Thyroid gland (tissue), 4 donors: ENCODE data around the gene GGT5. TPM values are rescaled to one million over a fixed set of nuclear protein-coding genes. Genes with fewer than 3 reads are reported as not detected.

Source experiments
- DNase-seq, 2 donors: peaks; one replicate each; pipeline ENCODE4 v3.0.0-alpha.2; 2019
- H3K27ac ChIP-seq, 3 donors: fragments of 200-600 bp; sonication (generic); 1 replicate in 2 of 3; 2 replicates in 1 of 3; pipeline ENCODE4 v1.5.1; 2016 to 2019; ENCODE audit warnings: mild to moderate bottlenecking in 1 of 3, moderate library complexity in 1 of 3
- H3K27me3 ChIP-seq: fragments of 200-600 bp; sonication (generic); one replicate; pipeline ENCODE4 v1.5.1; 2019
- H3K36me3 ChIP-seq, 2 donors: fragments of 200-600 bp; sonication (generic); one replicate each; pipeline ENCODE4 v1.5.1; 2016 to 2019
- H3K4me1 ChIP-seq, 2 donors: fragments of 200-600 bp; sonication (generic); one replicate each; pipeline ENCODE4 v1.5.1; 2017 to 2019
- H3K4me3 ChIP-seq, 3 donors: fragments of 200-600 bp; sonication (generic); replicated peaks in 1 of 3; 1 replicate in 2 of 3; 2 replicates in 1 of 3; pipeline ENCODE4 v1.5.1; 2016; ENCODE audit warnings: mild to moderate bottlenecking in 1 of 3
- H3K9me3 ChIP-seq: fragments of 200-600 bp; sonication (generic); one replicate; pipeline ENCODE4 v1.5.1; 2017
- CTCF ChIP-seq, 6 experiments: fragments of 200-600 bp in 3 of 6; fragments of 450-650 bp in 3 of 6; sonication (generic) in 3 of 6; IDR thresholded peaks; one replicate each; pipeline ENCODE4 v1.5.1; 2016 to 2019; ENCODE audit warnings: antibody characterized with exemption in 6 of 6, mild to moderate bottlenecking in 2 of 6, inconsistent platforms in 1 of 6, moderate library complexity in 1 of 6
- POLR2A ChIP-seq, 2 donors: fragments of 450-650 bp; IDR thresholded peaks; one replicate each; pipeline ENCODE4 v1.6.1; 2017; ENCODE audit warnings: antibody characterized with exemption in 2 of 2, mild to moderate bottlenecking in 2 of 2, moderate library complexity in 1 of 2
- WGBS, 2 donors: methylation state at CpG; one replicate each; pipeline ENCODE4 v1.1.5; 2017; 5-methylcytosine and 5-hydroxymethylcytosine counted together
- intact Hi-C: fragments of 100-400 bp; cut with DNase I; formaldehyde crosslinking; loops from one replicate; pipeline ENCODE4 v1.15.1; 2023
- total RNA-seq, 4 donors: library from RNA; depleted of rRNA; stranded (reverse); fragments of >200 nt; gene quantifications; one replicate each; pipeline ENCODE4 v1.2.3, GENCODE V29; 2016

Gene GGT5
- total RNA-seq, 4 donors from 2014 or later: 59.0 to 99.3 (median 86.3) TPM

GRCh38 chr22:24190596-24191208 lies 54.2 kb downstream of the GGT5 start:
- Histone ChIP-seq H3K36me3 (no peaks in the 10 kb centered on the region), H3K27ac (peak overlapping the region; percentile 87 to 93 (median 91)), H3K9me3 (no peaks in the 10 kb centered on the region), H3K4me3 (no peak overlapping the region), H3K4me1 (peaks cover 18 to 32% of the 10 kb centered on the region in 2 donors), H3K27me3 (no peaks in the 10 kb centered on the region)
- 87 to 93% methylated on average over 7 to 8 of the region's 8 CpGs for WGBS, 2 donors
- TF ChIP-seq CTCF (IDR thresholded peaks at IDR 0.05): no peak
- TF ChIP-seq POLR2A (IDR thresholded peaks at IDR 0.05): no peak
- intact Hi-C loops: no loop called here
- no peak for DNase-seq

- WGBS, 2 donors: 80 to 81% methylated on average over 12 to 14 of the region's 14 CpGs
- Histone ChIP-seq H3K36me3 (no peaks in the 10 kb centered on the region), H3K27ac (peak overlapping the region; percentile 87 to 93 (median 91)), H3K27me3 (no peaks in the 10 kb centered on the region), H3K4me1 (peaks cover 18 to 32% of the 10 kb centered on the region in 2 donors), H3K9me3 (no peaks in the 10 kb centered on the region), H3K4me3 (no peak overlapping the region)
- no peak for DNase-seq
- intact Hi-C loops: no loop called here
- TF ChIP-seq POLR2A (IDR thresholded peaks at IDR 0.05) (no peak), CTCF (IDR thresholded peaks at IDR 0.05) (no peak)
These were observed 54.7 kb downstream of the GGT5 start for GRCh38 chr22:24190159-24190540.

GRCh38 chr22:24189249-24190158 lies 55.4 kb downstream of the GGT5 start:
- WGBS, 2 donors: 8 to 45% methylated on average over 6 to 12 of the region's 23 CpGs
- peak overlapping the region; percentile 87 to 93 (median 91) for H3K27ac ChIP-seq
- H3K36me3 ChIP-seq: no peaks in the 10 kb centered on the region
- H3K27me3 ChIP-seq: no peaks in the 10 kb centered on the region
- intact Hi-C loops: loop anchor here (2.0 kb wide), 1 partner anchor 57 kb away; no protein-coding TSS in a partner anchor
- no peaks in the 10 kb centered on the region for H3K9me3 ChIP-seq
- H3K4me1 ChIP-seq: peaks cover 18 to 32% of the 10 kb centered on the region in 2 donors
- TF ChIP-seq CTCF (IDR thresholded peaks at IDR 0.05) (peak; percentile 62 to 100 (median 94)), POLR2A (IDR thresholded peaks at IDR 0.05) (no peak)
- peak; percentile 98 to 99 for DNase-seq
- H3K4me3 ChIP-seq: no peak overlapping the region

- no peaks in the 10 kb centered on the region for H3K36me3 ChIP-seq
- no peak overlapping the region for H3K4me3 ChIP-seq
- no peak for DNase-seq
- no peaks in the 10 kb centered on the region for H3K9me3 ChIP-seq
- peak overlapping the region; percentile 56 to 91 (median 87) for H3K27ac ChIP-seq
- peaks cover 18 to 32% of the 10 kb centered on the region in 2 donors for H3K4me1 ChIP-seq
- H3K27me3 ChIP-seq: no peaks in the 10 kb centered on the region
- TF ChIP-seq CTCF (IDR thresholded peaks at IDR 0.05): no peak
- TF ChIP-seq POLR2A (IDR thresholded peaks at IDR 0.05): no peak
- intact Hi-C loops: loop anchor here (2.0 kb wide), 1 partner anchor 58 kb away; no protein-coding TSS in a partner anchor
- 75 to 80% methylated on average over 9 to 10 of the region's 17 CpGs for WGBS, 2 donors
These were observed 56.1 kb downstream of the GGT5 start for GRCh38 chr22:24188705-24189248.
